Suprapubic skin (tissue), 4 donors: Measurements from ENCODE around the gene DDAH1.

Source experiments
- CTCF ChIP-seq, 2 donors: fragments of 200-600 bp in 1 of 2; fragments of 450-650 bp in 1 of 2; sonication (generic) in 1 of 2; IDR thresholded peaks; one replicate each; pipeline ENCODE4 v1.5.1; 2016 to 2019; ENCODE audit warnings: antibody characterized with exemption in 2 of 2, mild to moderate bottlenecking in 1 of 2, moderate library complexity in 1 of 2
- EP300 ChIP-seq: sonication (generic); formaldehyde crosslinking; IDR thresholded peaks from one replicate; pipeline ENCODE4 v1.6.1; 2017; ENCODE audit warnings: antibody characterized with exemption
- POLR2A ChIP-seq, 2 donors: fragments of 450-650 bp; IDR thresholded peaks; one replicate each; pipeline ENCODE4 v1.6.1; 2017; ENCODE audit warnings: antibody characterized with exemption in 2 of 2, mild to moderate bottlenecking in 2 of 2, moderate library complexity in 2 of 2
- POLR2AphosphoS5 ChIP-seq, 3 donors: sonication (generic); formaldehyde crosslinking; IDR thresholded peaks; one replicate each; pipeline ENCODE4 v1.6.1; 2017; ENCODE audit warnings: antibody characterized with exemption in 3 of 3

GRCh38 chr1:85368073-85368770, 96.7 kb downstream of the DDAH1 start:
- TF ChIP-seq CTCF (IDR thresholded peaks at IDR 0.05) (no peak), EP300 (no peak), POLR2AphosphoS5 (IDR thresholded peaks at IDR 0.05) (no peak), POLR2A (IDR thresholded peaks at IDR 0.05) (no peak)
